NCI-H187 (cell line): ENCODE data around the gene SBK3.
"Not testable (repeated sequence)": the region's sequence is repeated elsewhere in the genome, so short reads cannot be mapped to it uniquely, and the experiment has no call there.

Experiments
- DNase-seq, 2 experiments: peaks; one replicate each; lab custom pipeline; 2025; lab: John Stamatoyannopoulos, UW

SBK3 gene

DNA sequence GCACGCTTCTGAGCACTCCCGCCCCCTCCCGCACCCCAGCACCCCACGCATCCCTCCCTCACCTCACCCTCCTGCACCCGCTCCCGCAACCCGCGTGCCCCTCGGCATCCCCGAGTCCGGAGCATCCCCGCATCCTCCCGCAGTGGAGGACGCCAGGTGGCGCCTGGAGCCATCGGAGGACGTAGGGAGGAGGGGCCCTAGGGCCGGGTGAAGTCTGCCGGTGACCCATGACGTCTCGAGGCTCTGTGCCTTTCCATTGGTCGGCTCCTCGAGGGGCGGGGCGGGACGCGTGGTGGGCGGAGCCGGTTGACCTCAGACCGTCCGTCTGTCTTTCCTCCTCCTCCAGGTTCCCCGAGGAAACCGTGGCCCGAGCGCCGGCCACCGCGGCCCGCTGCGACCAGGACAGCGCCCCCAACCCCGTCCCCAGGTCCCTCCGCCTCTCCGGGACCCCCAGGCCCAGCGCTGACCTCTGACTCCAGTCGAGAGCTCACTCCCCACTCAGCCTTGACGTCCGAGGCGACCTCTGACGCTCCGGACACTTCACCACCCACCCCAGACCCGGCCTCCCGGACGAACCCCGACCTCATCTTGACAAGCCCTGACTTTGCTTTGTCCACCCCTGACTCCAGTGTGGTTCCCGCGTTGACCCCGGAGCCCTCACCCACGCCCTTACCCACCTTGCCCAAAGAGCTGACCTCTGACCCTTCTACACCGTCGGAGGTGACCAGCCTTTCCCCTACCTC, 28.3 kb downstream of the SBK3 start:
- peak; percentile 82 to 84 for DNase-seq

DNA sequence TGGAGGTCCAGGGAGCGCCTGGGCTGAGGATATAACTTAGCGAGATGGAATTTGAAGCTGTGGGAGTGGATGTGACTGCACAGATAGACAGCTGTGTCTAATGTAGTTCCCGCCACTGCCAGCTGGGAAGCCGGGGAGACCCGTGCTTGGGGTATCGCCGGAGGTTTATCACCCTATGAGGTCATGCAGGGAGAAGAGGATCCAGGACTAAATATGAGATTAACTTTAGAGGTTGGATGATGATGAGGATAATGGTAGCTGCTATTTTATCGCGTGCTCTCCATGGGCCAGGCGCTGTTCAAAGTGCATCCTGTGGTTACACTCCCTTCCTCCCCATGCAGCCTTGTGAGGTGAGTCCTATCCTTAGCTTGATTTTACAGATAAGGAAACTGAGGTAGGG, 37.2 kb downstream of the SBK3 start:
- DNase-seq = no peak

DNA sequence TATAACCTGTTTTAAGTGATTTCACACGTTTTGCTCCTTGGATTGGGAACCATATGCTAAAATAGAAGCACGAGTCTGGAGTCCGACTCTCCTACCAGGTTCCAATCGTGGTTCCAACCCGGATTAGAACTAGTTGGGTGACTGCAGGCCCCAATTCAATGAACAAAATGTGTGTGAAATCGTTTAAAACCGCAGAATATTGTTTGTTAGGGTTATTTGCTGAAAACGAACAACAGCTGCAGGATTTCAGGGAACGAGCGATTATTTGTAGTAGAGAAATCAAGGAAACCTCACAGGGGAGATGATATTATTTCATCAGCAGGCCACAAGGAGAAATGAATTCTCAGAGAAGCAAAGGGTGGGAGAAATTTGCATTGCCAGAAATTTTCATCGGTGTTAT, 40.4 kb downstream of the SBK3 start:
- no peak for DNase-seq

DNA sequence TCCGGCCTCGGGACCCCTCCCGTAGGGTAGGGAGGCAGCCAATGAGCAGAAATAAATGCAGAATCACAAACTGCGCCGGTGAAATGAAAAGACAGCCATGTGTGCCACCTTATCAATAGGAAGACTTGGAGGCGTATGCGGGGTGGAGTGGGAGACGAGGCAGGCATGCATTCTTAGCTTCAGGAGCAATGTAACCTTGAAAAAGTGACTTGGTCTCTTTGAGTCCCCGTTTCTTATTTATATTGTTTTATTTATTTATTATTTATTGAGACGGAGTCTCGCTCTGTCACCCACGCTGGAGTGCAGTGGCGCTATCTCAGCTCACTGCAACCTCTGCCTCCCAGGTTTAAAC, 41.1 kb downstream of the SBK3 start:
- no peak for DNase-seq

DNA sequence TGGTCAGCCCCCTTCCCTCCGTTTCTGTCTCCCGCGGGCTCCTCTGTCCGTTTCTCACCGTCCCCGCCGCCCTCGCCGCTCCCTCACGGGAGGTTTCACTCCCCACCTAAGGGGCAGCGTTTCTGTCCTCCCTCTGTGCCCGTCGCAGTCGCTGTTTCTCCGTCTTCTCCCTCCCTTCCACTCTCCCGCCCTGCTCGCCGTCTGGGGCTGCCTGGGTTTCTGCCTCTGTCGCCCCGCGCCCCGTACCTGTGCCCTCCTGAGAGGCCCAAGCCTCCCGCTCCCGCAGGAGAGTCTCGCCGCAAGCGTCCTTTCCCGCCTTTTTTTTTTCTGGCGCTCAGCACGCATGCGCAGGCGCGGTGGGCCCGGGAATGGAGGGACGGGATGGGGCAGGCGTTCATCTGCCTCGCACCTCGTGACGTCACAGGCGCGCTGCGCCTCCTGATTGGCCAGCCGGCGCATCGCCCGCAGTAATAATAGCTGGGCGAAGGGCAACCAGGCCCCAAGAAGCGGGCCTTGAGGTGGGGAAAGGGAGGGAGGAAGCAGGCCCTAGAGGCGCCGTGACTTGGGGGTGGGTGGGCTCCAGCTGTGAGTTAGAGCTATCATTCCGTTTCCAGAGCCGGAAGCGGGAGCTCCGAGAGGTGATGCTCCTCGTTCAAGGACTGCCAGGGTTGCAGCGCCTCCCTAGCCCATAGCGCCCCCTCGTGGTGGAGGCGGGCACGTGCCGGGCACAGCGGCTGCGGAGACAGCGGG, 41.7 kb downstream of the SBK3 start:
- DNase-seq = peak; percentile 75 to 87

DNA sequence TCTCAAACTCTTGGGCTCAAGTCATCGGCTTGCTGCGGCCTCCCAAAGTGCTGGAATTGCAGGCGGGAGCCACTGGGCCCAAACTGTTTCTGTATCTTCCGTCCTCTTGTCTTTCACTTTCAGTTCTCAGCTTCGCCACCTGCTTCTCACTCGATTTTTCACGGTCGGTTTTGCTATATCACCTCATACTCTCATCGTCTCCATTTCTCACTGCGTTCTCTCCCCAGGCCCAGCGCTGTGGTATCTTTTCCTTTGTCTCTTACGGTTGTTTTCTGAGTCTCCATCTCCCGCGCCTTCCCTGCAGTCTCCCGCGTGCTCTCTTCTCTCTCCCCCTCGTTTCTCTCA, 42.2 kb downstream of the SBK3 start:
- no peak for DNase-seq

DNA sequence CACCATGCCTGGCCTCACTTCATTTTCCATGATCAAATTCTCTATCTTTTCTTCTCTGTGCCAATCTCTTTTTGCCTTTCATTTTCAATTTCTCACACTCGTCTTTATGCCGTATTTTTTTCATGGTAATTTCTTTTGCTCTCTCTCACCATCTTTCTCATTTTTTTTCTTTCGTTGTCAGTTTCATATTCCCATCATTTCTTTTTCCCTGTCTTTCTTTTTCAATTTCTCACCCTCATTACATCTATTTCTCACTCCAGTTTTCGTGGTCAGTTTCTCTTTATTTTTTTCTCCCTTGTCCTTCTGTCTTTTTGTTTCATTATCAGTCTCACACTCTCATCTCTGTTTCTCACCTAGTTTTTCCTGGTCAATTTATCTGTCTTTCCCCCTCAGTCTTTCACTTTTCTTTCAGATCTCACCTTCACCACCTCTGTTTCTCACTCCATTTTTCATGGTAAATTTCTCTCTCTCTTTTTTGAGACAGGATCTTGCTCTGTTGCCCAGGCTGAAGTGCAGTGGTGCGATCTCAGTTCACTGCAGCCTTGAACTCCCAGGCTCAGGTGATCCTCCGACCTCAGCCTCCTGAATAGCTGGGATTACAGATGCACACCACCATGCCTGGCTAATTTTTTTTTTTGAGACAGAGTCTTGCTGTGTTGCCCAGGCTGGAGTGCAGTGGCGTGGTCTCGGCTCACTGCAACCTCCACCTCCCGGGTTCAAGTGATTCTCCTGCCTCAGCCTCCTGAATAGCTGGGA, 43.0 kb downstream of the SBK3 start:
- DNase-seq = no peak

DNA sequence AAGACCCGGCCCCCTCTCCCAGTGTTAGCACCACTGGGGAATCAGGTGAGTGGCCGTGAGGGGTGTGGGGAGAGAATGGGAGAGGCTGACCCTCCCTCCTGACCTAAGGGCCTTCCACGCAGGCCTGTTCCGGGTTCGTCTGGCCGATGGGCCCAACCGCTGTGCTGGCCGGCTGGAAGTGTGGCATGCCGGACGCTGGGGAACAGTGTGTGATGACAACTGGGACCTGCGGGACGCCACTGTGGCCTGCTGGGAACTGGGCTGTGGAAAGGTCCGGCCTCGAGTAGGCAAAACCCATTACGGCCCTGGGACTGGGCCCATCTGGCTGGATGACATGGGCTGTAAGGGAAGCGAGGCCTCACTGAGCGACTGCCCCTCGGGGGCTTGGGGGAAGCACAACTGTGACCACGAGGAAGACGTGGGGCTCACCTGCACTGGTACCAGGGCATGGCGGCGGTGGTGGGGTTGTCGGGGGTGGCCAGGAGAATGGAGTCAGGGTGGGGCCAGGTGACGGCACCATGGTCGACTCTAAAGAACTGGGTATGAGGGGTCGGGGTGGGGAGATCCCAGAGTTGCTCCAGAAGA, 44.9 kb downstream of the SBK3 start:
- no peak for DNase-seq

DNA sequence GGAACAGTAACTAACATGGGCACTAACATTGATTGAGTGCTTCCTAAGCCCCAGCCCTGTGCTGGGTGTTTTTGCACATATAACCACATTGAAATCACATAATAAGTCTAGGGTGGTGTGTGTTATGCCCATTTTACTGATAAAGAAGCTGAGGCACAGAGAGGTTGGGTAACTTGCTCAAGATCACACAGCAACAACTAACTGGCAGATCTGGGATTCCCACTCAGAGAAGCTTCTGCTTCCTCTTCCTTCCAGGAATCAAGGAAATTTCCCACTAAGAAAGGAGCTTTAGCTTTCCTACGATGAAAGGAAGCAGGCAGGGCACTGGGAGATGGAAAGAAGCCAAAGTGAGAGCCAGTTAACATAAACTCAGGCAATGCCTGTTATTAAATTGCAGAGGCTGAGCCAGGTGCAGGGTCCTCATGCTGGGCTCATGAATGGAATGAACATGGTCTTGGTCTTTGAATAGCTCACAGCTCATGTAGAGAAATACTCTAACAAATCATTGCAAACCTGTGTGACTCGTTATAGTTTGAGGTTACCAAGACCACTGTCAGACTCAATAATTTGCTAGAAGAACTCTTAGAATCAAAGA, 47.0 kb downstream of the SBK3 start:
- no peak for DNase-seq

DNA sequence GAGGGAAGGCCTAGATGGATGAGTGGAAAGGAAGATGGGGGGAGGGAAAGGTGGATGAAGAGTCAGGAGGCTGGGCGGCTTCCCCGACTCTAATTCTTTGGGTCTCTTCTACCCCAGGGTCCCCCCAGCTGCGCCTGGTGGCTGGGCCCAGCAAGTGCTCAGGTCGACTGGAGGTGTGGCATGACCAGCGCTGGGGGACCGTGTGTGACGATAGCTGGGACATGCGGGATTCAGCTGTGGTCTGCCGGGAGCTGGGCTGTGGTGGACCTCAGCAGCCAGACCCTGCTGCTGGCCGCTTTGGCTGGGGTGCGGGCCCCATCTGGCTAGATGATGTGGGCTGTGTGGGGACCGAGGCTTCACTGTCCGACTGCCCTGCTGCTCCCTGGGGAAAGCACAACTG, 47.6 kb downstream of the SBK3 start:
- DNase-seq = no peak

DNA sequence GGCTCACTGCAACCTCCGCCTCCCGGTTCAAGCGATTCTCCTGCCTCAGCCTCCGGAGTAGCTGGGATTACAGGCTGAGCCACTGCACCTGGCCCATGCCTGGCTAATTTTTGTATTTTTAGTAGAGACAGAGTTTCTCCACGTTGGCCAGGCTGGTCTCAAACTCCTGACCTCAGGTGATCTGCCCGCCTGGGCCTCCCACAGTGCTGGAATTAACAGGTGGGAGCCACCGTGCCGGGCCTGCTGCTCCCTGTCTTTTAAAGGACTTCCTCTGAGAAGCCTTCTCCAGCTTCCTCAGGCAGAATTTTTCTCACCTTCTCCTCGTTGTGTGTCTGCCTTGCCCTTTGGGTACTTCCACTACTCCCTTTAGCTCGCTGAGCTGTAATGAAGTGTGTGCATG, 48.5 kb downstream of the SBK3 start:
- not testable (repeated sequence) for DNase-seq

DNA sequence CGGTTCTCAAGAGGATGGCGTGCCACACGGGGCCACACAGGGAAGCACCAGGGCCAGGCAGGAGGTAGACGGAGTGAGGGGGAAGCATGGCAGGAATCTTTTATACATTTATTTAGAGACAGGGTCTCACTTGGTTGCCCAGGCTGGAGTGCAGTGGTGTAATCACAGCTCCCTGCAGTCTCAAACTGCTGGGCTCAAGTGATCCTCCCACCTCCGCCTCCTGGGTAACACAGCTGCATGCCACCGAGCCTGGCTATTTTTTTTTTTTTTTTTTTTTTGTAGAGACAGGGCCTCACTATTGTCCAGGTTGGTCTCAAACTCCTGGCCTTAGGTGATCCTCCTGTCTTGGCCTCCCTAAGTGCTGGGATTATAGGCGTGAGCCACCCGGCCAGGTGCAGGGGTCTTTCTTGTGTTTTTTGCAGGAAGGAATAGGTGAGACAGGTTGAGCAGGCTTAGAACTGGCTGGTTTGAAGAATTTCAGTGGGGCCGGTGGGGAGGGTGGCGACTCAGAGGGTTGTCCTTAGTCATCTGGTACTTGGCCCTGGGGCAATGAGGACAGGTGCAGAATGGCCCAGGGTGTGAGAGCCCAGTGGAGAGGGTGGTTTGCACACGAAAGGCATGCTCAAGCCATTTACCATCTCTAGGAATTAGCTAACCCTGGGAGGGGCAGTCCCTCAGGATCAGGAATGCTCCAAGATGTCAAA, 49.5 kb downstream of the SBK3 start:
- no peak for DNase-seq

DNA sequence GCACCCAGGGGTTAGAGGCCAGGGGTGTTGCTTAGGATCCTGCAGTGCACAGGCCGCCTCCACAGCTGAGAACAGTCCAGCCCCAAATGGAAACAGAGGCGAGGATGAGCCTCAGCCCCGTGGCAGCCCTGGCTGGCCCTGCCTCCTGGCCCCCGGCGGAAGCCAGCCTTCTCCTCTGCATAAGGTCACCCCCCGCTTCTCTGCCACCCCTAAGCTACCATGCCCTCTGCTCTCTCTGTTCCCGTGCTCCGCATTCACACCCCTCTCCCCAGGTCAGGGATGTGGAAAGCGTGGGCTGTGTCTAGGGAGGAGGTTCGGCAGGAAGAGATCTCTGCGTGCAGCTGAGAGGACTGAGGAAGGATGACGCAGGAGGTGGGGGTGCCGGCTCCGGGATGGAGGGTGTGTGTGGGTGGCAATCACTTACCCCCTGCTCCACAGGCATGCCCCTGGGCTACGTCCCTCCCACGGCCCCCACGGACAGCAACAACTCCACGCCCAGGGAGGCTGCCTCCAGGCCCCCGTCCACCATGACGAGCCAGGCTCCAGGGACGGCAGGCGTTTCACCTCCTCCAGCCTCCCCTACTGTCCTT, 51.1 kb downstream of the SBK3 start:
- no peak for DNase-seq

DNA sequence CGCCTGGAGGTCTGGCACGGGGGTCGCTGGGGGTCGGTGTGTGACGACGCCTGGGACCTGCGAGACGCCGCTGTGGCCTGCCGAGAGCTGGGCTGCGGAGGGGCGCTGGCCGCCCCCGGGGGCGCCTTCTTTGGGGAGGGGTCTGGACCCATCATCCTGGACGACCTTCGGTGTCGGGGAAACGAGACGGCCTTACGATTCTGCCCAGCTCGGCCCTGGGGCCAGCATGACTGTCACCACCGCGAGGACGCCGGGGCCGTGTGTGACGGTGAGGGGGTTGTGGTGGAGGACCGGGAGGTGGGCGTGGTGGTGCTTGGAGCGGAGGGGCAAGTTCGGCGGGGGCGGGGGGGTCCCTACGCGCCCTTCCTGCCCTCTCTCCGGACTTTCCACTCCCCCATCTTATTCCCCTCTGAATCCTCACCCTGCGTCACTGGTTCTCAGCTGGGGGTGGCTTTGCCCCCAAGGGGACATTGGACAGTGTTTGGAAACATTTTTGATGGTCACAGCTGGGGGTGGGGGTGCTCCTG, 51.6 kb downstream of the SBK3 start:
- no peak for DNase-seq

DNA sequence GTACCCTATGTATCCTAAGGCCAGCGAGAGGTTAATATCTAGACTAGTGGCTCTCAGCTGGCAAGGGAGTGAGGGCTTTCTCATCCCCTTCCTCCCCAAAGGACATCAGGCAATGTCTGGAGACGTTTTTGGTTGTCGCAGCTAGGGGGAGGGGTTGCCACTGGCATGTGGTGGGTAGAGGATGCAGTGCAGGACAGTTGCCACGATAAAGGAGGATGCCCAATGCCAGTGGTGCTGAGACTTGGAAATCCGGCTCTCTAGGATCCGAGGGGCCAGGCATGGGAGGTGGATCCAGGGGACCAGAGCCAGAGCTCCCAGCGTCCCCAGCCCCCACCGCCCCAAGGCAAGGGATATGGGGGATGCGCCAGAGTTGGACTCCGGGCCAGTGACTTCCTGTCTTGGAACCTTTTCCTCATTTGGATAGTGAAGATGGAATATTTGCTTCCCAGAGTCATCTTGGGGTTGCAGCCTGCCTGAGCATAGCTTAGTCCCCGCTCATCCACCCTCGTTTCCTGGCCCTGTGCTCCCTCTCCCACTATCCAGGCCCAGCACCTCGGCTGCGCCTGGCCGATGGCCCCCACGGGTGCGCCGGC, 52.2 kb downstream of the SBK3 start:
- no peak for DNase-seq

DNA sequence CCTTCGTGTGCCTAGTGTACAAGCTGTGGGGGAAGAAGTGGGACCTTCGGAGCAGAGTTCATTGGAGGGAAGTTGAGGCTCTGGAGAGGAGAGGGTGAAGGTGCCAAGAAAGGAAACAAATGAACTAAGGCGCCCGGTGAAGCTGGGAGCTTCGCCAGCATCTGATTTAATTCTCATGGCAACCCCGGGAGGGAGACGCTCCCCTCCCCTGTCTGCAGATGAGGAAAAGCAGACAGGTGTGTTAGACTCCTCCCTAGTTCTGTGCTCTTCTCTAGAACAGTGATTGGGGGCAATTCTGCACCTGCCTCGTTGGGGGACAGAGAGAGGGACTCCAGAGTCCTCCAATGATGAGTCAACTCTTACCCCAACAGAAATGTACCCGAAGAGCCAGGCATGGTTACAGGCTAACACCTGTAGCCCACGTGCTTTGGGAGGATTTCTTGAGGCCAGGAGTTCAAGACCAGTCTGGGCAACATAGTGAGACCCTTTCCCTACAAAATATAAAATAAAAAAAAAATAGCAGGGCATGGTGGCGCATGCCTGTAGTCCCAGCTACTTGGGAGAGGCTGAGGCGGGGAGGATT, 52.9 kb downstream of the SBK3 start:
- DNase-seq = no peak

DNA sequence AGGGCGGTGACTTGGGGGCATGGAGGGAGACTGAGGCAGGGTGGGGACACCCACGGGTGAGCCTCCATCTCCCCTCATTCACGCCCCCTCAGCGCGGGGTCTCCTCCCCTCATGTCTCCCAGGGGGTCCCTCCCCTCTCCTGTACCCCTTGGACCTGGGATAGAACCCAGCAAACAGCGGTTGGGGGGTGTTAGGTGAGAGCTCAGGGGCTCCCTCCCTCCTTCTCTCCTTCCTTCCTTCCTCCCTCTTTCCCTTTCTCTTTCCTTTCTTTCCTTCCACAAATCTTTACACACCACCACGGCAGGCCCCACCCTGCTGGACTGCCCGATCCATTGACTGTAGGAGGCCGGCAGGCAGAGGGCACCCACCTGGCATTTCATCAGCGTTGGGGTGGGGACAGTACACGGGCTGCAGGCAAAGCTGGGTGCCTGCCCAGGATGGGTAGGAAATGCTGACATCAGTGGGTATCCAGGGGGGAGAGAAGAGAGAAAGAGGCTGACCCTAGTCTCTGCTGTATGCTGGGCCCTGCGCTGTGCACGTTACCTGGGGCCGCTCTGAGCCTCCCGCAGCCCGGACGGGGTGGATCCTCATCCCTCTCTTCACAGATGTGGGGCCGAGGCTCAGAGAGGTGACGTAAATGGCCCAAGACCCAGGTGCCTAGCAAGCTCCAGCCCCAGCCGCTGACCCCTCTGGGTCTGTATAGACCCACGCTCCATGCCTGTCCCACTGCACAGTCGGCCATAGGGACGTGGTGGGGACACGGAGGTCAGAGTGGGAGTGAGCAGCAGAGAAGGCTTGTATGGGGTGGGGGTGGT, 53.6 kb downstream of the SBK3 start:
- no peak for DNase-seq
